GM12872 (cell line): ENCODE data around the gene ATP8A2.

ENCODE experiments used
- CTCF ChIP-seq: IDR thresholded peaks from 3 replicates; pipeline ENCODE4 v1.5.1; 2011; ENCODE audit warnings: low read depth, mild to moderate bottlenecking, low read length, moderate library complexity; ENCODE audit not compliant: insufficient read depth

The ATP8A2 gene

GRCh38 chr13:25766576-25766975 lies 394.8 kb downstream of the ATP8A2 start:
- no peak for TF ChIP-seq CTCF

GRCh38 chr13:25766991-25767390 lies 395.2 kb downstream of the ATP8A2 start:
- TF ChIP-seq CTCF: no peak

GRCh38 chr13:25768376-25768775 lies 396.6 kb downstream of the ATP8A2 start:
- no peak for TF ChIP-seq CTCF

- TF ChIP-seq CTCF: no peak
Measured at GRCh38 chr13:25768838-25769237, 397.1 kb downstream of the ATP8A2 start.

- TF ChIP-seq CTCF: no peak
Measured at GRCh38 chr13:25770601-25771000, 398.8 kb downstream of the ATP8A2 start.

- no peak for TF ChIP-seq CTCF
Measured at GRCh38 chr13:25771202-25771601, 399.4 kb downstream of the ATP8A2 start.

- no peak for TF ChIP-seq CTCF
Measured at GRCh38 chr13:25771641-25772478, 400.1 kb downstream of the ATP8A2 start.
